ENCODE results near the gene TOB1.

DNA sequence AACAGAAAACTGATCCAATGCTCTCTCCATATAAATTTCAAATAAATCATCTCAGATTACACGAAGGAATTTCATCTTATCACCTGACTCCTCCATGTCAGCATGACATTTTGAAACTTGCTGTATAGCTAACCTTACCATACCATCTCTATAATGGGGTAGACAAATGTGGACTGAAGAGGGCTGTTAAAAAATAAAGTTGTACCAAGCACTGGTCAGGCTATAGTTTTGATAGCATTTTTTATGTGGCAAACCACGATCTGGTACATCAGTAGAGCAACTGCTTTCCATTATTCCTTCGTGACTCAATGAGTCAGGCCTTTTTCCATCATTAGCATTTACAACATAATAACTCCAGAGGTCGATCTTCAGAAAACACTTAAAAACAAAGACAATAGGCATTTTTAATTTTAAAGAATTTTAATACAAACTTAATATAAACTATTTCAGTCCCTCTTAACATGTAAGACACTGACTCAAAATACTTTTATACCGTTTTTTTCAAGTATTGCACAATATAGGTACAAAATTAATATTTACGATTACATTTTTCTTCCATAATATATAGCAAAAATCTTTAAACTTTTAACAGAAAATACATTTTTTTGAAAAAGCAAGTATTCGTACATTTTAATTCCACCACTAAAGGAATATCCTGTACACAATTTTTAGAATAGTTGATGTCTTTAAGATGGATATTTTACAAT is 4.2 kb downstream of the TOB1 start:
- TF ChIP-seq, protein P1, sequence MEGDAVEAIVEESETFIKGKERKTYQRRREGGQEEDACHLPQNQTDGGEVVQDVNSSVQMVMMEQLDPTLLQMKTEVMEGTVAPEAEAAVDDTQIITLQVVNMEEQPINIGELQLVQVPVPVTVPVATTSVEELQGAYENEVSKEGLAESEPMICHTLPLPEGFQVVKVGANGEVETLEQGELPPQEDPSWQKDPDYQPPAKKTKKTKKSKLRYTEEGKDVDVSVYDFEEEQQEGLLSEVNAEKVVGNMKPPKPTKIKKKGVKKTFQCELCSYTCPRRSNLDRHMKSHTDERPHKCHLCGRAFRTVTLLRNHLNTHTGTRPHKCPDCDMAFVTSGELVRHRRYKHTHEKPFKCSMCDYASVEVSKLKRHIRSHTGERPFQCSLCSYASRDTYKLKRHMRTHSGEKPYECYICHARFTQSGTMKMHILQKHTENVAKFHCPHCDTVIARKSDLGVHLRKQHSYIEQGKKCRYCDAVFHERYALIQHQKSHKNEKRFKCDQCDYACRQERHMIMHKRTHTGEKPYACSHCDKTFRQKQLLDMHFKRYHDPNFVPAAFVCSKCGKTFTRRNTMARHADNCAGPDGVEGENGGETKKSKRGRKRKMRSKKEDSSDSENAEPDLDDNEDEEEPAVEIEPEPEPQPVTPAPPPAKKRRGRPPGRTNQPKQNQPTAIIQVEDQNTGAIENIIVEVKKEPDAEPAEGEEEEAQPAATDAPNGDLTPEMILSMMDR (IDR thresholded peaks at IDR 0.05) = no peak
- TF ChIP-seq POLR2A (IDR thresholded peaks at IDR 0.05) = no peak
